ENCODE results near the gene ARHGEF35. TPM values are rescaled to one million over a fixed set of nuclear protein-coding genes. Genes with fewer than 3 reads are reported as not detected.
"Not testable (repeated sequence)": the region's sequence is repeated elsewhere in the genome, so short reads cannot be mapped to it uniquely, and the experiment has no call there.

Gene ARHGEF35
- total RNA-seq, 2 experiments from 2014 or later, result 4.2 TPM

DNA sequence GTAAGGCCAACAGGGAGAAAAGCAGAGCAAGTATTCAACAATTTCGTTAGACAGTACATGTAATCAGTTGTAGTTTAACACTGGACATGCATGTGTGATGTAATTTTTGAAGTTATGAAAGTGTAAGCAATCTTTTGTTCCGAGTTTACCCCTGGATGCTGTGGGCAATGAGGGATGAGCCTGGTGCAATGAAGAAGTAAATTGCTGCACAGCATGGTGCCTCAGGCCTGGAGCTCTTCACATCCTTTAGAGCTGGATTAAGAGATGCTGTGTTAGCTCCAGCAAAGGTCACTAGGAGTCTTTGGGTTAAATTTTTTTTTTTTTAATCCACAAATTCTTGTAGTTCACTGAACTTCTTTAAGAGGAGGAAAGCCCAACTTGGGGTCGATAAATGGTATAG lies 7.5 kb upstream of the ARHGEF35 start:
- H3K9me3 Mint-ChIP-seq; H3K27me3 Mint-ChIP-seq; CTCF ChIA-PET; H3K36me3 Mint-ChIP-seq (ENCODE audit: low read depth); H3K27ac Mint-ChIP-seq; H3K4me3 Mint-ChIP-seq; H3K4me1 Mint-ChIP-seq; DNase-seq; POLR2A ChIA-PET: not testable (repeated sequence)

- CTCF ChIA-PET; H3K36me3 Mint-ChIP-seq (ENCODE audit: low read depth); POLR2A ChIA-PET; DNase-seq; H3K9me3 Mint-ChIP-seq; H3K4me3 Mint-ChIP-seq; H3K27me3 Mint-ChIP-seq; H3K27ac Mint-ChIP-seq; H3K4me1 Mint-ChIP-seq: not testable (repeated sequence)
Observed at GRCh38 chr7:144201978-144202377, 6.3 kb upstream of the ARHGEF35 start.

DNA sequence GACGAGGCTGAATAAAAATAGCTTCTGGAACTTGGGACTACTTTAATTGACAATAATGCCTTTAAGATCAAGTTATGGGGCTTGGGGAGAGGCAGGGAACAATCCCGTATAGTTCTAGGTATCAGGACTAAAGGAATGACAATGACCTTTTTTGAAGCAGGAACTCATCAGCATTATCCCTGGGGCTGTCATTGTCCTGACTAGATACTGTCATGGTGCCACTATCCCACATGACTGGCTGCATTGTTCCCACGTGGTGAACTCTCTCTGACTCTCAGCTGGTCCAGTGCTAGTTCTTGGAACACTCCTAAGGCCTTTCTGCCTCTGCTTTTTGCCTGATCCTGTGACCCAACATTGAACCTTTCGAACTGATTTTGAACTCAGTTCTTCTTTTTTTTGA lies 3.3 kb upstream of the ARHGEF35 start:
- H3K4me1 Mint-ChIP-seq; DNase-seq; H3K27ac Mint-ChIP-seq; H3K9me3 Mint-ChIP-seq; POLR2A ChIA-PET; H3K27me3 Mint-ChIP-seq; CTCF ChIA-PET; H3K4me3 Mint-ChIP-seq; H3K36me3 Mint-ChIP-seq (ENCODE audit: low read depth): not testable (repeated sequence)

DNA sequence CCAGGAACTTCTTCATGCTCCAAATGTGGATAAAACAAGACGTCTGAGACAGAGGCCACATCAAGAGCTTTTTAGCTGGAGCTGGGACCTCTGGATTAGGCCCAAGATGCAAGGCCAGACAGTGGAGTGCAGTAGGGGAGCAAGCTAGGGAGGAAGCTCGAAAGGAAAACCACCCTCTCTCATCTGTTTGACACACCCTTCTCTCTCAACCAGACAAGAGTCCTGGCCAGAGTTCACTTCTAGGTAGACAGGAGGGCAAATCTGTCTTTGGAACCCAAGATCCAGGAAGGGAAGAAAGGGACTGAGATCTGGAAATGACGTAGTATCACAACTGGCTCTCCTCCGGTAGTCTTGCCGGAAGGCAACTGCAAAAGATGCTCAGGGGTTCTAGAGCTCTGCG lies 1.2 kb downstream of the ARHGEF35 start:
- H3K4me3 Mint-ChIP-seq; DNase-seq; H3K27ac Mint-ChIP-seq; CTCF ChIA-PET; POLR2A ChIA-PET; H3K9me3 Mint-ChIP-seq; H3K36me3 Mint-ChIP-seq (ENCODE audit: low read depth); H3K27me3 Mint-ChIP-seq; H3K4me1 Mint-ChIP-seq: not testable (repeated sequence)

DNA sequence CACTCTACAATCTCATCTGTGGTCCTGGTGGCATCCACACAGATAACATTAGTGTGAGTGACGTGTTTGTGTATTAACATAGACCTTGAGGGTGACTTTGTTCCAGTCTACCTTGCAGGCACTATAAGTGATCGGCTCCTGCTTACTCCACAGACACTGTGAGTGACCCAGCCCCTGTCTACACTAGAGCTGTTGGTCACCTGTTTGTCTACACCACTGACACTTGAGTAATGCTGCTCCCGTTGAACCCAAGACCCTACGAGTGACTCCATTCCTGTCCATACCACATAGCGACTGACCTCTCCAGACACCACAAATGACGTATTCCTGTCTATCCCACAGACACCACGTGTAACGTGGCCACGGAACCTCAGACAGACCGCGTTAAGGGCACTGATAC lies 1.9 kb downstream of the ARHGEF35 start:
- H3K36me3 Mint-ChIP-seq (ENCODE audit: low read depth); H3K4me3 Mint-ChIP-seq; H3K9me3 Mint-ChIP-seq; DNase-seq; H3K27ac Mint-ChIP-seq; POLR2A ChIA-PET; H3K4me1 Mint-ChIP-seq; CTCF ChIA-PET; H3K27me3 Mint-ChIP-seq: not testable (repeated sequence)

- H3K36me3 Mint-ChIP-seq (ENCODE audit: low read depth); DNase-seq; H3K4me3 Mint-ChIP-seq; H3K9me3 Mint-ChIP-seq; H3K4me1 Mint-ChIP-seq; H3K27ac Mint-ChIP-seq; POLR2A ChIA-PET; H3K27me3 Mint-ChIP-seq; CTCF ChIA-PET: not testable (repeated sequence)
Observed at GRCh38 chr7:144188578-144189171, 7.0 kb downstream of the ARHGEF35 start.

DNA sequence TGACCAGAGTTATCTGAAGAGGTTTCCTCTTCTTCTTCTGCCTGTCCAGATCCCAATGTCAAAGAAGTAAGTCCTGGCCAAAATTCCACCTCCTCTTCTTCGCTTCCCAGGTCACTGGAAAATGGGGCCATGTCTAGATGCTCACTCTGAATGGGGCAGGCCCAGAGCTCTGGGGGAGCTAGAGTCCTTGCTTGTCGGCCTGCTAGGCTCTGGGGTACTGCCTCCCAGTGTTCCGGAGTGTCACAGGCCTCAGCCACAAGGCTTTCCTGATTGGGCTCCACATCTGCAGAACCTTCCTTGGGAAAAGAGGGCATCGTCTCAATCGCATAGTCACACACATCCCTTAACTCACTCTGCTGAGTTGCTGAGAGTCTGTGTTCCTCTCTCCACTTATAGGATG lies 7.8 kb downstream of the ARHGEF35 start:
- POLR2A ChIA-PET; H3K4me3 Mint-ChIP-seq; H3K27me3 Mint-ChIP-seq; H3K9me3 Mint-ChIP-seq; DNase-seq; CTCF ChIA-PET; H3K4me1 Mint-ChIP-seq; H3K36me3 Mint-ChIP-seq (ENCODE audit: low read depth); H3K27ac Mint-ChIP-seq: not testable (repeated sequence)

GRCh38 chr7:144183166-144183565 lies 12.5 kb downstream of the ARHGEF35 start, which contains the start of gene CTAGE4:
TSS of gene CTAGE4 (plus strand) at chr7:144183466. CDS start at chr7:144183504, 38 bp downstream.
- H3K27ac Mint-ChIP-seq; DNase-seq; H3K36me3 Mint-ChIP-seq (ENCODE audit: low read depth); H3K4me3 Mint-ChIP-seq; H3K9me3 Mint-ChIP-seq; H3K4me1 Mint-ChIP-seq; POLR2A ChIA-PET; H3K27me3 Mint-ChIP-seq; CTCF ChIA-PET: not testable (repeated sequence)

GRCh38 chr7:144179165-144179479 lies 16.5 kb downstream of the ARHGEF35 start:
- H3K36me3 Mint-ChIP-seq (ENCODE audit: low read depth); CTCF ChIA-PET; H3K9me3 Mint-ChIP-seq: not testable (repeated sequence)

DNA sequence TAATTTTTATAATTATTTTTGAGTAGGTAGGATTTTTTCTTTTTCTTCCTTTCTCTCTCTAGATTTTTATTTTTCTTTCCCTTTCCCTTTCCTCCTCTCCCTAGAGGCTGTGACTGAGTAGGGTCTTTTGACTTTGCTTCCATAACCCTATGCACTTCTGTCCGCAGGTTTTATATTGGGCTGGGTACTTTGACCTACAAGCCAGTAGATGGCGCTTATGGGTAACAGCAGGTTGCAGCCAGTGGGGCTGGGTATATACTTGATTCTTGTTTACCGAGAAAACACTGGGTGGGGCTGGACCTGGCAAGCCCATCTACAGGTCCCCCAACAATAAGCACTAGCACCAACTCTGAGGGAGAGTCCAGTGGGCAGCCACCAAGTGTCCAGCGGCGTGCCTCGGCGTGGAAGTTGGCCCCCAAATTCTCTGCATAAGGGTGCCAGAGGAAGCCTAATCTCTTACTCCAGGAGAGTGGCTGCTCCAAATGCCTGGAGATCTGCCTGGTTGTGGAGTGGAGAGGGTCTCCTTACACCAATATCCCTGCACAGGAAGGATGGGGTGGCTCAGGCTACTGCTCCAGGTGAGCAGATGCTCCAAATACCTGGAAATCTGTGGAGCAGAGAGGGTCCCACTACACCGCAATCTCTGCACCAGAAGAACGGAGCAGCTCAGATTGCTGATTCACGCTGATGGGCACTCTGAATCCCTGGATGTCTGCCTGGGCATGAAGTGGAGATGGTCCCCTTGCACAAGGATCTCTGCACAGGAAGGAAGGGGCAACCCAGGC lies 17.1 kb downstream of the ARHGEF35 start:
- not testable (repeated sequence) for H3K4me1 Mint-ChIP-seq, H3K4me3 Mint-ChIP-seq
- peak; percentile 47 for DNase-seq

More at GRCh38 chr7:144179165-144179479, 16.5 kb downstream of the ARHGEF35 start:
- H3K27me3 Mint-ChIP-seq, DNase-seq, POLR2A ChIA-PET, H3K4me3 Mint-ChIP-seq, H3K4me1 Mint-ChIP-seq, H3K27ac Mint-ChIP-seq: not testable (repeated sequence)

DNA sequence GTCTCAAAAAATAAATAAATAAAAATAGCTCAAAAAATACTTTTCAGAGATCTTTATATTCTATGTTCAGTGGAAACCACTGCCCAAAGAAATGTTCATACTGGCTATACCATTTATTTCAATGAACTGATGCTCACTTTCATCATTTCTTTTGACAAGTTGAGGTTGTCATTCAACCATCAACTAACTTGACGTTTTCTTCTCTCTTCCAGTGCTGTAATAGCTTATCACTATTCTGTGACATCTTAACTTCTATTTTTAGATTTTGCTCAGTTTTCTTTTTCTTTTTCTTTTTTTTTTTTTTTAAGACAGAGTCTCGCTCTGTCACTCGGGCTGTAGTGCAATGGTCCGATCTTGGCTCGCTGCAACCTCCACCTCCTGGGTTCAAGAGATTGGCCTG lies 21.0 kb downstream of the ARHGEF35 start:
- Mint-ChIP-seq H3K9me3 (no peaks in the 10 kb centered on the region), H3K4me1 (no peaks in the 10 kb centered on the region), H3K4me3 (no peak overlapping the region), H3K36me3 (ENCODE audit: low read depth) (no peaks in the 10 kb centered on the region), H3K27ac (no peak overlapping the region), H3K27me3 (peaks cover 13% of the 10 kb centered on the region)
- no peak for DNase-seq
- CTCF ChIA-PET, result interaction anchor here (0.6 kb wide), 1 partner anchor 557 kb away, joined by 3 read pairs; no protein-coding TSS in a partner anchor
- POLR2A ChIA-PET, result no interaction called here

More for the DNA sequence above, 17.1 kb downstream of the ARHGEF35 start:
- H3K9me3 Mint-ChIP-seq; CTCF ChIA-PET; H3K27me3 Mint-ChIP-seq; POLR2A ChIA-PET; H3K36me3 Mint-ChIP-seq (ENCODE audit: low read depth); H3K27ac Mint-ChIP-seq: not testable (repeated sequence)

DNA sequence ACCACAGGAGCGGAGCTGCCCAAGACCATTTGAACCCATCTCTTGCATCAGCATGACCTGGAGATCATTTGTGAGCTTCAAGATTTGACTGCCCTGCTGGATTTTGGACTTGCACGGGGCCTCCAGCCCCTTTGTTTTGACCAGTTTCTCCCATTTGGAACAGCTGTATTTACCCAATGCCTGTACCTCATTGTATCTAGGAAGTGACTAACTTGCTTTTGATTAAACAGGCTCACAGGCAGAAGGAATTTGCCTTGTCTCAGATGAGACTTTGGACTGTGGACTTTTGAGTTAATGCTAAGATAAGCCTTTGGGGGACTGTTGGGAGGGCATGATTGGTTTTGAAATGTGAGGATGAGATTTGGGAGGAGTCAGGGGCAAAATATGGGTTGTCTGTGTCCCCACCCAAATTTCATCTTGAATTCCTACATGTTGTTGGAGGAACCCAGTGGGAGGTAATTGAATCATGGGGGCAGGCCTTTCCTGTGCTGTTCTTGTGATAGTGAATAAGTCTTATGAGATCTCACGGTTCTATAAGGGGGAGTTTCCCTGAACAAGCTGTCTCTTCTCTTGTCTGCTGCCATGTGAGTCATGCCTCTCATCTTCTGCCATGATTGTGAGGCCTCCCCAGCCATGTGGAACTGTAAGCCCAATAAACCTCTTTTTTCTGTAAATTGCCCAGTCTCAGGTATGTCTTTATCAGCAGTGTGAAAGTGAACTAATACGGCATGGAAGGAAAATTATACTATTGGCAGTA lies 23.9 kb downstream of the ARHGEF35 start:
- H3K36me3 Mint-ChIP-seq (ENCODE audit: low read depth); DNase-seq; H3K27ac Mint-ChIP-seq; CTCF ChIA-PET; H3K4me1 Mint-ChIP-seq; H3K27me3 Mint-ChIP-seq; H3K4me3 Mint-ChIP-seq; POLR2A ChIA-PET; H3K9me3 Mint-ChIP-seq: not testable (repeated sequence)

GRCh38 chr7:144164784-144165183 lies 30.8 kb downstream of the ARHGEF35 start:
- Mint-ChIP-seq H3K27me3 (peaks cover 27% of the 10 kb centered on the region), H3K4me1 (no peaks in the 10 kb centered on the region), H3K27ac (no peak overlapping the region), H3K36me3 (ENCODE audit: low read depth) (no peaks in the 10 kb centered on the region), H3K4me3 (no peak overlapping the region), H3K9me3 (no peaks in the 10 kb centered on the region)
- ChIA-PET POLR2A (no interaction called here), CTCF (no interaction called here)
- DNase-seq, result no peak

GRCh38 chr7:144158861-144159260 lies 36.8 kb downstream of the ARHGEF35 start:
- ChIA-PET POLR2A (no interaction called here), CTCF (no interaction called here)
- no peak for DNase-seq
- H3K27ac Mint-ChIP-seq, result no peak overlapping the region
- peaks cover 33% of the 10 kb centered on the region for H3K27me3 Mint-ChIP-seq
- H3K36me3 Mint-ChIP-seq (ENCODE audit: low read depth), result no peaks in the 10 kb centered on the region
- no peaks in the 10 kb centered on the region for H3K4me1 Mint-ChIP-seq
- no peak overlapping the region for H3K4me3 Mint-ChIP-seq
- H3K9me3 Mint-ChIP-seq, result no peaks in the 10 kb centered on the region
